H1 (cell line): ENCODE data around the gene FAM149B1.

Source experiments
- EZH2 ChIP-seq: fragments of 200-600 bp; sonication (generic); IDR thresholded peaks from 2 replicates; pipeline ENCODE4 v1.7.1; 2012; ENCODE audit warnings: low read depth, mild to moderate bottlenecking, moderate library complexity, low read length, inconsistent platforms; ENCODE audit not compliant: severe bottlenecking
- NRF1 ChIP-seq: IDR thresholded peaks from 2 replicates; pipeline ENCODE4 v1.6.1; 2011; ENCODE audit warnings: mild to moderate bottlenecking, low read depth, low read length, improper control_type of control experiment
- PHF8 ChIP-seq: fragments of 200-600 bp; sonication (generic); conservative IDR thresholded peaks from 2 replicates; pipeline ENCODE4 v1.7.1; 2012; ENCODE audit warnings: low read depth, mild to moderate bottlenecking, inconsistent platforms, low read length, moderate library complexity
- POLR2AphosphoS5 ChIP-seq: IDR thresholded peaks from 2 replicates; pipeline ENCODE4 v1.6.1; 2011; ENCODE audit warnings: low read depth, low read length
- RBBP5 ChIP-seq: IDR thresholded peaks from 2 replicates; pipeline ENCODE4 v1.7.1; 2012; ENCODE audit warnings: low read depth, mild to moderate bottlenecking, inconsistent platforms, low read length, moderate library complexity, borderline replicate concordance
- SIRT6 ChIP-seq: IDR thresholded peaks from one replicate; pipeline ENCODE4 v1.7.1; 2012; ENCODE audit warnings: low read length, inconsistent platforms
- SP1 ChIP-seq: IDR thresholded peaks from 2 replicates; pipeline ENCODE4 v1.6.1; 2011; ENCODE audit warnings: low read depth, low read length
- TF ChIP-seq, protein P1 (sequence below): IDR thresholded peaks from 2 replicates; pipeline ENCODE4 v1.6.1; 2011; ENCODE audit warnings: low read length, improper control_type of control experiment
- TF ChIP-seq, protein P2 (sequence below), 3 experiments: IDR thresholded peaks; 1 replicate in 2 of 3; 2 replicates in 1 of 3; pipeline versions ENCODE4 v1.5.1 to v1.6.1; 2011; ENCODE audit warnings: low read length in 3 of 3, mild to moderate bottlenecking in 3 of 3, inconsistent platforms in 2 of 3, low read depth in 1 of 3, moderate library complexity in 1 of 3; ENCODE audit not compliant: insufficient read depth in 1 of 3; ENCODE audit errors: control extremely low read depth in 1 of 3
- TF ChIP-seq, protein P3 (sequence below): IDR thresholded peaks from 2 replicates; pipeline ENCODE4 v1.6.1; 2012; ENCODE audit warnings: low read length, inconsistent platforms

DNA sequence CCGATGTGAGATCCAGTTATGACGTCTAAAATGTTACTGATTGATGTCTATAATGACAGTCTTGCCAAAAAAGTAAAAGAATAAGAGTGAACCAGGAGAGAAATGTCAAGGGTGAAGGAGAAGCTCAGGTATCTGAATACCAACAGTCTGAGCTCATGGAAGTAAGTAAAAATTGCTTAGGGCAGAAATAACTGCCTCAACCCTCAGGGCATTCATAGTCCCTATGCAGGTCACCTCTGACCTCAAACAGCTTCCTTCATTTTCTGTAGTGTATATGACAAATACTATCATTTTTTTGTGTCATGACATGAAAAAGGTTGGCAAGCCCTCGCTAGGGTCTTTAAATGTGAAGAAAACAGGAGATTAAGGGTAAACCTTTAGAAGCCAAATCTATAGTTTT is 125.5 kb downstream of the FAM149B1 start:
- TF ChIP-seq, protein P1, sequence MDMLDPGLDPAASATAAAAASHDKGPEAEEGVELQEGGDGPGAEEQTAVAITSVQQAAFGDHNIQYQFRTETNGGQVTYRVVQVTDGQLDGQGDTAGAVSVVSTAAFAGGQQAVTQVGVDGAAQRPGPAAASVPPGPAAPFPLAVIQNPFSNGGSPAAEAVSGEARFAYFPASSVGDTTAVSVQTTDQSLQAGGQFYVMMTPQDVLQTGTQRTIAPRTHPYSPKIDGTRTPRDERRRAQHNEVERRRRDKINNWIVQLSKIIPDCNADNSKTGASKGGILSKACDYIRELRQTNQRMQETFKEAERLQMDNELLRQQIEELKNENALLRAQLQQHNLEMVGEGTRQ, result no peak
- no peak for TF ChIP-seq POLR2AphosphoS5
- no peak for TF ChIP-seq SP1
- TF ChIP-seq, protein P2, sequence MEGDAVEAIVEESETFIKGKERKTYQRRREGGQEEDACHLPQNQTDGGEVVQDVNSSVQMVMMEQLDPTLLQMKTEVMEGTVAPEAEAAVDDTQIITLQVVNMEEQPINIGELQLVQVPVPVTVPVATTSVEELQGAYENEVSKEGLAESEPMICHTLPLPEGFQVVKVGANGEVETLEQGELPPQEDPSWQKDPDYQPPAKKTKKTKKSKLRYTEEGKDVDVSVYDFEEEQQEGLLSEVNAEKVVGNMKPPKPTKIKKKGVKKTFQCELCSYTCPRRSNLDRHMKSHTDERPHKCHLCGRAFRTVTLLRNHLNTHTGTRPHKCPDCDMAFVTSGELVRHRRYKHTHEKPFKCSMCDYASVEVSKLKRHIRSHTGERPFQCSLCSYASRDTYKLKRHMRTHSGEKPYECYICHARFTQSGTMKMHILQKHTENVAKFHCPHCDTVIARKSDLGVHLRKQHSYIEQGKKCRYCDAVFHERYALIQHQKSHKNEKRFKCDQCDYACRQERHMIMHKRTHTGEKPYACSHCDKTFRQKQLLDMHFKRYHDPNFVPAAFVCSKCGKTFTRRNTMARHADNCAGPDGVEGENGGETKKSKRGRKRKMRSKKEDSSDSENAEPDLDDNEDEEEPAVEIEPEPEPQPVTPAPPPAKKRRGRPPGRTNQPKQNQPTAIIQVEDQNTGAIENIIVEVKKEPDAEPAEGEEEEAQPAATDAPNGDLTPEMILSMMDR (IDR thresholded peaks at IDR 0.05; ENCODE audit: control extremely low read depth in 1 of 3, insufficient read depth in 1 of 3, low read depth in 1 of 3, low read length in 3 of 3), result no peak
- no peak for TF ChIP-seq PHF8
- no peak for TF ChIP-seq EZH2
- TF ChIP-seq SIRT6, result no peak
- TF ChIP-seq RBBP5, result no peak
- TF ChIP-seq, protein P3, sequence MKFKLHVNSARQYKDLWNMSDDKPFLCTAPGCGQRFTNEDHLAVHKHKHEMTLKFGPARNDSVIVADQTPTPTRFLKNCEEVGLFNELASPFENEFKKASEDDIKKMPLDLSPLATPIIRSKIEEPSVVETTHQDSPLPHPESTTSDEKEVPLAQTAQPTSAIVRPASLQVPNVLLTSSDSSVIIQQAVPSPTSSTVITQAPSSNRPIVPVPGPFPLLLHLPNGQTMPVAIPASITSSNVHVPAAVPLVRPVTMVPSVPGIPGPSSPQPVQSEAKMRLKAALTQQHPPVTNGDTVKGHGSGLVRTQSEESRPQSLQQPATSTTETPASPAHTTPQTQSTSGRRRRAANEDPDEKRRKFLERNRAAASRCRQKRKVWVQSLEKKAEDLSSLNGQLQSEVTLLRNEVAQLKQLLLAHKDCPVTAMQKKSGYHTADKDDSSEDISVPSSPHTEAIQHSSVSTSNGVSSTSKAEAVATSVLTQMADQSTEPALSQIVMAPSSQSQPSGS, result no peak
- TF ChIP-seq NRF1, result no peak
